Uterus (tissue), 4 donors: ENCODE results near the gene DSG3. TPM values are rescaled to one million over a fixed set of nuclear protein-coding genes. Genes with fewer than 3 reads are reported as not detected.

ENCODE experiments used
- DNase-seq, 2 donors: peaks; one replicate each; pipeline ENCODE4 v3.0.0-alpha.2; 2019 to 2020
- H3K27ac ChIP-seq, 2 donors: fragments of 200-600 bp; sonication (generic); 1 replicate in 1 of 2; 2 replicates in 1 of 2; pipeline ENCODE4 v1.5.1; 2016 to 2018
- H3K27me3 ChIP-seq, 2 donors: fragments of 200-600 bp; sonication (generic); one replicate each; pipeline ENCODE4 v1.5.1; 2018 to 2019; ENCODE audit warnings: control low read depth in 1 of 2
- H3K36me3 ChIP-seq, 2 donors: fragments of 200-600 bp; sonication (generic); one replicate each; pipeline ENCODE4 v1.5.1; 2019; ENCODE audit warnings: control low read depth in 1 of 2
- H3K4me1 ChIP-seq, 2 donors: fragments of 200-600 bp; sonication (generic); one replicate each; pipeline ENCODE4 v1.5.1; 2018 to 2019; ENCODE audit warnings: control low read depth in 1 of 2
- H3K4me3 ChIP-seq, 2 donors: fragments of 200-600 bp; sonication (generic); 1 replicate in 1 of 2; 2 replicates in 1 of 2; pipeline ENCODE4 v1.5.1; 2018 to 2019; ENCODE audit warnings: mild to moderate bottlenecking in 1 of 2
- H3K9me3 ChIP-seq, 2 donors: fragments of 200-600 bp; sonication (generic); one replicate each; pipeline ENCODE4 v1.5.1; 2019; ENCODE audit warnings: control low read depth in 1 of 2
- POLR2A ChIP-seq, 2 donors: fragments of 450-650 bp; IDR thresholded peaks; one replicate each; pipeline ENCODE4 v1.6.1; 2016; ENCODE audit warnings: antibody characterized with exemption in 2 of 2, mild to moderate bottlenecking in 1 of 2, moderate library complexity in 1 of 2
- intact Hi-C: fragments of 100-400 bp; cut with DNase I; formaldehyde crosslinking; loops from one replicate; pipeline ENCODE4 v1.15.1; 2023; ENCODE audit warnings: low total_unique reads
- total RNA-seq, 4 donors: library from RNA; depleted of rRNA in 3 of 4; stranded (reverse); fragments of >200 nt in 3 of 4; gene quantifications; one replicate each; pipeline versions ENCODE4 v1.1.0 to v1.2.4, GENCODE V29; 2014 to 2023
- TF ChIP-seq, protein P1 (sequence below), 4 experiments: fragments of 200-600 bp in 2 of 4; fragments of 450-650 bp in 2 of 4; sonication (generic) in 2 of 4; IDR thresholded peaks; one replicate each; pipeline ENCODE4 v1.5.1; 2016 to 2019; ENCODE audit warnings: antibody characterized with exemption in 4 of 4, mild to moderate bottlenecking in 2 of 4, moderate library complexity in 1 of 4
- donor health status: DM: yes; HTN: yes; CAD: no.

The DSG3 gene, protein sequence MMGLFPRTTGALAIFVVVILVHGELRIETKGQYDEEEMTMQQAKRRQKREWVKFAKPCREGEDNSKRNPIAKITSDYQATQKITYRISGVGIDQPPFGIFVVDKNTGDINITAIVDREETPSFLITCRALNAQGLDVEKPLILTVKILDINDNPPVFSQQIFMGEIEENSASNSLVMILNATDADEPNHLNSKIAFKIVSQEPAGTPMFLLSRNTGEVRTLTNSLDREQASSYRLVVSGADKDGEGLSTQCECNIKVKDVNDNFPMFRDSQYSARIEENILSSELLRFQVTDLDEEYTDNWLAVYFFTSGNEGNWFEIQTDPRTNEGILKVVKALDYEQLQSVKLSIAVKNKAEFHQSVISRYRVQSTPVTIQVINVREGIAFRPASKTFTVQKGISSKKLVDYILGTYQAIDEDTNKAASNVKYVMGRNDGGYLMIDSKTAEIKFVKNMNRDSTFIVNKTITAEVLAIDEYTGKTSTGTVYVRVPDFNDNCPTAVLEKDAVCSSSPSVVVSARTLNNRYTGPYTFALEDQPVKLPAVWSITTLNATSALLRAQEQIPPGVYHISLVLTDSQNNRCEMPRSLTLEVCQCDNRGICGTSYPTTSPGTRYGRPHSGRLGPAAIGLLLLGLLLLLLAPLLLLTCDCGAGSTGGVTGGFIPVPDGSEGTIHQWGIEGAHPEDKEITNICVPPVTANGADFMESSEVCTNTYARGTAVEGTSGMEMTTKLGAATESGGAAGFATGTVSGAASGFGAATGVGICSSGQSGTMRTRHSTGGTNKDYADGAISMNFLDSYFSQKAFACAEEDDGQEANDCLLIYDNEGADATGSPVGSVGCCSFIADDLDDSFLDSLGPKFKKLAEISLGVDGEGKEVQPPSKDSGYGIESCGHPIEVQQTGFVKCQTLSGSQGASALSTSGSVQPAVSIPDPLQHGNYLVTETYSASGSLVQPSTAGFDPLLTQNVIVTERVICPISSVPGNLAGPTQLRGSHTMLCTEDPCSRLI
- total RNA-seq, result under 1 TPM in 2 of 4 donors, not detected in 2; 0.07 to 0.12 TPM

DNA sequence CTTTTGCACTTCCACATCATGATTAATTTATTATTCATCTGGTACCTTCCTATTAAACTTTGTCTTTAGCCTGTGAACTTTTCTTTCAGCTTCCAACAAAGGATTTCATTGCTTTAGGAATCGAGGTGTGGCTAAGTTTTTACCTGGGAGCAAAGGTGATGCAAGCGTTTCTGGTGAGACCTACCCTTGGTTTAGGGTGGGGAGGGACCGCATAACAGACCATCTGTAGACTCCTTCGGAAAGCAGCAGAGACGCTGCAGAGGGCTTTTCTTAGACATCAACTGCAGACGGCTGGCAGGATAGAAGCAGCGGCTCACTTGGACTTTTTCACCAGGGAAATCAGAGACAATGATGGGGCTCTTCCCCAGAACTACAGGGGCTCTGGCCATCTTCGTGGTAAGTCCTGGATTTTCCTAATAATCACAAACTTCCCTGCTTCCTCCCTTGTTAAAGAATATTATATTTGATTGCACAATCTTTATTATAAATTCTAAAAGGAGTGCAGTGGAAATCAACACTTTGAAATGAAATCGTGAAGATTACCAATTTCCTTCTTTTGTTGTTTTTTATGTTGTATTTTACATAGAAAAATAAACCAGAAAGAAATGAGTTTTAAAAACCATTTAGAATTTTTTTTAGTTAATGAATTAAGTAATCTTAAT lies at the start of gene DSG3:
TSS of gene DSG3 (plus strand) at position 212 of the 662 bp plus-strand sequence. CDS start at position 349, 137 bp downstream.
- Histone ChIP-seq H3K36me3 (no peaks in the 10 kb centered on the region), H3K4me1 (no peaks in the 10 kb centered on the region), H3K27me3 (no peaks in the 10 kb centered on the region), H3K4me3 (no peak within 1 kb of the TSS), H3K27ac (no peak within 1 kb of the TSS), H3K9me3 (no peaks in the 10 kb centered on the region)
- intact Hi-C loops, result no loop called here
- no peak for DNase-seq
- TF ChIP-seq, protein P1, sequence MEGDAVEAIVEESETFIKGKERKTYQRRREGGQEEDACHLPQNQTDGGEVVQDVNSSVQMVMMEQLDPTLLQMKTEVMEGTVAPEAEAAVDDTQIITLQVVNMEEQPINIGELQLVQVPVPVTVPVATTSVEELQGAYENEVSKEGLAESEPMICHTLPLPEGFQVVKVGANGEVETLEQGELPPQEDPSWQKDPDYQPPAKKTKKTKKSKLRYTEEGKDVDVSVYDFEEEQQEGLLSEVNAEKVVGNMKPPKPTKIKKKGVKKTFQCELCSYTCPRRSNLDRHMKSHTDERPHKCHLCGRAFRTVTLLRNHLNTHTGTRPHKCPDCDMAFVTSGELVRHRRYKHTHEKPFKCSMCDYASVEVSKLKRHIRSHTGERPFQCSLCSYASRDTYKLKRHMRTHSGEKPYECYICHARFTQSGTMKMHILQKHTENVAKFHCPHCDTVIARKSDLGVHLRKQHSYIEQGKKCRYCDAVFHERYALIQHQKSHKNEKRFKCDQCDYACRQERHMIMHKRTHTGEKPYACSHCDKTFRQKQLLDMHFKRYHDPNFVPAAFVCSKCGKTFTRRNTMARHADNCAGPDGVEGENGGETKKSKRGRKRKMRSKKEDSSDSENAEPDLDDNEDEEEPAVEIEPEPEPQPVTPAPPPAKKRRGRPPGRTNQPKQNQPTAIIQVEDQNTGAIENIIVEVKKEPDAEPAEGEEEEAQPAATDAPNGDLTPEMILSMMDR (IDR thresholded peaks at IDR 0.05), result no peak
- TF ChIP-seq POLR2A (IDR thresholded peaks at IDR 0.05), result no peak

DNA sequence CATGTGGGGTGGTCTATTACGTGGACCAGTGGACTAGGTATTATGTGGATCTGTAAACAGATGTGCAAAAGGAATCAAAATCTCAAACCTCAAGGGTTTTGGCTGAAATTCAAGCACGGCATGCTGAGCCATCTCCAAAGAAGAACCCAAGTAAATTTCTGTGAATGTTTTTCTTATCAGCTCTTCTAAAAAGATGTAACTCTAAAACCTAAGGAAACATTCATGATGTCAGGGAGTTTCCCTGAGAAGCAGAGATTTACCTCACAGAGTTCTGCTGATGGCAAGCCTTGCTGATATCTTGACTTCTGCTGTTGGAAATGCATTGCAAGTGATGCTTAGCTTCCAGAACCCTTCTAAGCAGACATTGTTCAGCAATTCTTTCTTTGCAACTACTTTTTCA lies 49.4 kb upstream of the DSG3 start:
- Histone ChIP-seq H3K27me3 (no peaks in the 10 kb centered on the region), H3K4me3 (no peak overlapping the region), H3K9me3 (no peaks in the 10 kb centered on the region), H3K27ac (no peak overlapping the region), H3K4me1 (no peaks in the 10 kb centered on the region), H3K36me3 (no peaks in the 10 kb centered on the region)
- DNase-seq, result no peak
- TF ChIP-seq, protein P1 (IDR thresholded peaks at IDR 0.05), result no peak
- no peak for TF ChIP-seq POLR2A (IDR thresholded peaks at IDR 0.05)
- intact Hi-C loops, result no loop called here

DNA sequence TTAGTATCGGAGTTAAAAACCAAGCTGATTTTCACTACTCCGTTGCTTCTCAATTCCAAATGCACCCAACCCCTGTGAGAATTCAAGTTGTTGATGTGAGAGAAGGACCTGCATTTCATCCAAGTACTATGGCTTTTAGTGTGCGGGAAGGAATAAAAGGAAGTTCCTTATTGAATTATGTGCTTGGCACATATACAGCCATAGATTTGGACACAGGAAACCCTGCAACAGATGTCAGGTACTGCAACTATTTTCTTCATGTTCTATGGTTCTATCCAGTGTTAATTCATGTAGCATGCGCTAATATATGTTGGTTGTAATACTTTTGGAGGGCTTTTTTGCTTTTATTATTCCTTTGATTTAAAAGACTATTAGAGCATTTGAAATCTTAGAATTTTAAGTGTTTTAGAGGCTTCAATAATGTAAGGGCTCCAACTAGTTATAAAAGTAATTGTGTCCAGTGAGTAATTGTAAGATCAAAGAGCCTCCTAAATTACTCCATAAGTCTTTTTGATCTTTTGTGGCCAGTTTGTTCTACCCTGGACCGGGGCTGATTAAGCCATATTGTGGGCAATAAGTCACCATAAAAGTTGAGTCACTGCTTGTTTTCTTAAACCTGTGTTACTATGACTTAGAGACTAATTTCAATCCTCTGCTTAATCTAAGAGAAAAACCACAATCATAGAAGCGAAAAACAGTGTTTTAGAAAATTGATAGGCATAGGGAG lies 48.1 kb upstream of the DSG3 start:
- TF ChIP-seq POLR2A (IDR thresholded peaks at IDR 0.05), result no peak
- TF ChIP-seq, protein P1 (IDR thresholded peaks at IDR 0.05), result no peak
- H3K4me3 ChIP-seq, result no peak overlapping the region
- no peak for DNase-seq
- no peak overlapping the region for H3K27ac ChIP-seq
- no peaks in the 10 kb centered on the region for H3K4me1 ChIP-seq
- no peaks in the 10 kb centered on the region for H3K36me3 ChIP-seq
- intact Hi-C loops, result no loop called here
- H3K27me3 ChIP-seq, result no peaks in the 10 kb centered on the region
- no peaks in the 10 kb centered on the region for H3K9me3 ChIP-seq

DNA sequence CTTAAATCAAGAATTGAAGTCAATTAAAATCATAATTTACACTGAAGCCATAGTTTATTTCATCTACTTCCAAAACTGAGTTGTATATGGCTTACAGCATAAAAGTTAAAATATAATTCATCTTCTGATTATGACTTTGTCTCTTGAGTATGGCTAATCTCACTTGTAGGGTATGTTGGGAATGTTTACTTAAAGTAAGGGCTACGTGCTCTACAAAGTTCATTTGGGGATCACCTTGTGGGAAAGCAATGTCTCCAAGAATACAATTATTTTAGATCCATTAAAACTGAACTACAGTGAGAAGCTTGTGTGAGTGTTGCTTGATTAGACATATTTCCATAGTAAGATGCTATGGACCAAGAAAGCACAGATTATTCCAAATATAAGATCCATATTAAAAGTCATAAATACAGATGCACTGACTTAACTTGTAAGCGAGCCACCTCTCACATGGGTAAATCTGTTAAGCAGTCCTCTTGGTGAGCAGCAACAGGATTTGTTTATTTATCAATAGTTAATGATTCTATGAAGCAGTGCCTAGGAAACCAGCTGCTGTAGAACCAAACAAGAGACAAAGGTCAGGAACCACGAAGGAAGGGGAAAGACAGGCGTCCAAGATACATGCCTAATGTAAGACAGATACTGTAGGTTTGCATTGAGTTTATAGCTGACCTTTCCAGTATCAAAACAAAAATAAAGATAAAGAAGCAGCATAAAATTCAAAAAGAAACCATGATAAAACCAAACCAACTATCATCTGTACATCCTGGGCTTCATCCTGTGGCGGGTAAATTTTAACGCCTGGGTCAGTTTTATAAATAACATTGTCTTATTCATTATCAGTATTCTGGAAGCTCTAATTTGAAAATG lies 46.1 kb upstream of the DSG3 start:
- no peaks in the 10 kb centered on the region for H3K27me3 ChIP-seq
- no peak overlapping the region for H3K27ac ChIP-seq
- H3K4me3 ChIP-seq, result no peak overlapping the region
- intact Hi-C loops, result no loop called here
- no peaks in the 10 kb centered on the region for H3K9me3 ChIP-seq
- TF ChIP-seq, protein P1 (IDR thresholded peaks at IDR 0.05), result no peak
- no peaks in the 10 kb centered on the region for H3K36me3 ChIP-seq
- no peak for DNase-seq
- no peaks in the 10 kb centered on the region for H3K4me1 ChIP-seq
